Muscle of leg (tissue), 11 donors: Measurements from ENCODE around the gene DIS3L2. TPM values are rescaled to one million over a fixed set of nuclear protein-coding genes. Genes with fewer than 3 reads are reported as not detected.
"Not testable (repeated sequence)": the region's sequence is repeated elsewhere in the genome, so short reads cannot be mapped to it uniquely, and the experiment has no call there.

Experiments
- DNase-seq: peaks from one replicate; pipeline ENCODE4 v3.0.0; 2013
- H3K27ac ChIP-seq: one replicate; pipeline ENCODE4 v1.5.1; 2013; ENCODE audit warnings: mild to moderate bottlenecking, low read length, control low read depth
- H3K27me3 ChIP-seq: one replicate; pipeline ENCODE4 v1.6.1; 2013; ENCODE audit warnings: low read length; ENCODE audit not compliant: control insufficient read depth, insufficient read depth
- H3K36me3 ChIP-seq: one replicate; pipeline ENCODE4 v1.6.1; 2013; ENCODE audit warnings: low read length; ENCODE audit not compliant: control insufficient read depth, insufficient read depth
- H3K4me1 ChIP-seq: one replicate; pipeline ENCODE4 v1.6.1; 2013; ENCODE audit warnings: low read length; ENCODE audit not compliant: control insufficient read depth, insufficient read depth
- H3K4me3 ChIP-seq: one replicate; pipeline ENCODE4 v1.5.1; 2013; ENCODE audit warnings: low read length, control low read depth
- H3K9me3 ChIP-seq: replicated peaks from 2 replicates; pipeline ENCODE4 v1.6.1; 2013; ENCODE audit warnings: low read depth, low read length; ENCODE audit not compliant: control insufficient read depth
- WGBS: methylation state at CpG from one replicate; pipeline ENCODE4 v1.1.5; 2013; ENCODE audit warnings: missing lambda C conversion rate; ENCODE audit not compliant: insufficient coverage; 5-methylcytosine and 5-hydroxymethylcytosine counted together
- polyA plus RNA-seq, 8 donors: library from polyadenylated mRNA; unstranded; fragments of 120-200 nt; gene quantifications; one replicate each; pipeline versions ENCODE4 v1.2.1 to v1.2.3, GENCODE V29; 2013; ENCODE audit warnings: inconsistent platforms in 1 of 8, low replicate concordance in 1 of 8; ENCODE audit not compliant: insufficient read length in 8 of 8, insufficient read depth in 1 of 8
- total RNA-seq: library from RNA; stranded (reverse); fragments of 120-200 nt; gene quantifications from one replicate; pipeline ENCODE4 v1.2.4, GENCODE V29; 2013

Gene DIS3L2
- total and polyA plus RNA-seq, 9 donors, result 19.3 to 29.8 (median 24.3) TPM

GRCh38 chr2:231935815-231936214 lies 25.7 kb upstream of the DIS3L2 start:
- Histone ChIP-seq H3K27me3 (no peaks in the 10 kb centered on the region), H3K9me3 (no peaks in the 10 kb centered on the region), H3K4me1 (peaks cover 40% of the 10 kb centered on the region), H3K36me3 (no peaks in the 10 kb centered on the region), H3K4me3 (no peak overlapping the region), H3K27ac (no peak overlapping the region)
- no peak for DNase-seq
- no CpG with 5 or more reads among the region's 1 CpG for WGBS

GRCh38 chr2:231936491-231936890 lies 25.0 kb upstream of the DIS3L2 start:
- H3K4me1 ChIP-seq, result peaks cover 33% of the 10 kb centered on the region
- H3K27me3 ChIP-seq, result no peaks in the 10 kb centered on the region
- H3K27ac ChIP-seq, result no peak overlapping the region
- H3K9me3 ChIP-seq, result no peaks in the 10 kb centered on the region
- no peak overlapping the region for H3K4me3 ChIP-seq
- no peak for DNase-seq
- H3K36me3 ChIP-seq, result no peaks in the 10 kb centered on the region
- WGBS, result no CpG with 5 or more reads among the region's 4 CpGs

GRCh38 chr2:231937057-231937456 lies 24.5 kb upstream of the DIS3L2 start:
- Histone ChIP-seq H3K36me3 (no peaks in the 10 kb centered on the region), H3K4me1 (peaks cover 28% of the 10 kb centered on the region), H3K27ac (no peak overlapping the region), H3K27me3 (no peaks in the 10 kb centered on the region), H3K9me3 (no peaks in the 10 kb centered on the region), H3K4me3 (no peak overlapping the region)
- WGBS, result 80% methylated on average over 2 of the region's 7 CpGs
- DNase-seq, result no peak

GRCh38 chr2:231939022-231939421 lies 22.5 kb upstream of the DIS3L2 start:
- H3K9me3 ChIP-seq, result no peaks in the 10 kb centered on the region
- H3K36me3 ChIP-seq, result no peaks in the 10 kb centered on the region
- no peaks in the 10 kb centered on the region for H3K27me3 ChIP-seq
- H3K27ac ChIP-seq, result no peak overlapping the region
- H3K4me1 ChIP-seq, result peaks cover 14% of the 10 kb centered on the region
- WGBS, result 90% methylated on average over 3 of the region's 4 CpGs
- no peak for DNase-seq
- H3K4me3 ChIP-seq, result no peak overlapping the region

- no peaks in the 10 kb centered on the region for H3K36me3 ChIP-seq
- H3K9me3 ChIP-seq, result no peaks in the 10 kb centered on the region
- no peaks in the 10 kb centered on the region for H3K27me3 ChIP-seq
- no peaks in the 10 kb centered on the region for H3K4me1 ChIP-seq
- H3K4me3 ChIP-seq, result no peak overlapping the region
- H3K27ac ChIP-seq, result no peak overlapping the region
- 63% methylated on average over 3 of the region's 3 CpGs for WGBS
- DNase-seq, result no peak
Measured at GRCh38 chr2:231940795-231941194, 20.7 kb upstream of the DIS3L2 start.

- no peaks in the 10 kb centered on the region for H3K27me3 ChIP-seq
- no peak for DNase-seq
Measured at GRCh38 chr2:231941673-231942072, 19.8 kb upstream of the DIS3L2 start.

GRCh38 chr2:231942180-231942579 lies 19.3 kb upstream of the DIS3L2 start:
- no peaks in the 10 kb centered on the region for H3K4me1 ChIP-seq
- H3K36me3 ChIP-seq, result no peaks in the 10 kb centered on the region
- no peak for DNase-seq
- H3K9me3 ChIP-seq, result no peaks in the 10 kb centered on the region
- H3K27ac ChIP-seq, result no peak overlapping the region
- WGBS, result 92% methylated on average over 2 of the region's 6 CpGs
- no peak overlapping the region for H3K4me3 ChIP-seq
- no peaks in the 10 kb centered on the region for H3K27me3 ChIP-seq

More at GRCh38 chr2:231941673-231942072, 19.8 kb upstream of the DIS3L2 start:
- Histone ChIP-seq H3K4me1 (no peaks in the 10 kb centered on the region), H3K9me3 (no peaks in the 10 kb centered on the region), H3K27ac (no peak overlapping the region), H3K4me3 (no peak overlapping the region), H3K36me3 (no peaks in the 10 kb centered on the region)
- 94% methylated on average over 11 of the region's 12 CpGs for WGBS

- Histone ChIP-seq H3K27ac (no peak overlapping the region), H3K36me3 (no peaks in the 10 kb centered on the region), H3K27me3 (no peaks in the 10 kb centered on the region), H3K4me1 (no peaks in the 10 kb centered on the region), H3K4me3 (no peak overlapping the region), H3K9me3 (no peaks in the 10 kb centered on the region)
- 88% methylated on average over 11 of the region's 15 CpGs for whole genome bisulfite sequencing
- DNase-seq, result no peak
Measured at GRCh38 chr2:231946241-231946814, 15.2 kb upstream of the DIS3L2 start.

- not testable (repeated sequence) for H3K9me3 ChIP-seq, H3K27ac ChIP-seq, H3K4me3 ChIP-seq, H3K4me1 ChIP-seq, DNase-seq, H3K27me3 ChIP-seq, H3K36me3 ChIP-seq
- WGBS, result 78% methylated on average over 3 of the region's 11 CpGs
Measured at GRCh38 chr2:231947112-231947511, 14.4 kb upstream of the DIS3L2 start.

GRCh38 chr2:231947694-231948093 lies 13.8 kb upstream of the DIS3L2 start:
- Histone ChIP-seq H3K27me3 (no peaks in the 10 kb centered on the region), H3K4me3 (no peak overlapping the region), H3K36me3 (no peaks in the 10 kb centered on the region), H3K9me3 (no peaks in the 10 kb centered on the region), H3K27ac (no peak overlapping the region), H3K4me1 (no peaks in the 10 kb centered on the region)
- no peak for DNase-seq
- 100% methylated on average over 2 of the region's 7 CpGs for WGBS

GRCh38 chr2:231951452-231952035 lies 10.0 kb upstream of the DIS3L2 start:
- H3K27me3 ChIP-seq, result no peaks in the 10 kb centered on the region
- DNase-seq, result no peak
- H3K27ac ChIP-seq, result no peak overlapping the region
- no CpG with 5 or more reads among the region's 2 CpGs for WGBS
- peaks cover 2% of the 10 kb centered on the region for H3K9me3 ChIP-seq
- H3K4me3 ChIP-seq, result no peak overlapping the region
- no peaks in the 10 kb centered on the region for H3K4me1 ChIP-seq
- no peaks in the 10 kb centered on the region for H3K36me3 ChIP-seq
